ENCODE results near the gene USP49. TPM values are rescaled to one million over a fixed set of nuclear protein-coding genes. Genes with fewer than 3 reads are reported as not detected.
"Not testable (repeated sequence)": the region's sequence is repeated elsewhere in the genome, so short reads cannot be mapped to it uniquely, and the experiment has no call there.

Gene USP49
- total RNA-seq, 1 experiment from 2014 or later, result 10.7 TPM

DNA sequence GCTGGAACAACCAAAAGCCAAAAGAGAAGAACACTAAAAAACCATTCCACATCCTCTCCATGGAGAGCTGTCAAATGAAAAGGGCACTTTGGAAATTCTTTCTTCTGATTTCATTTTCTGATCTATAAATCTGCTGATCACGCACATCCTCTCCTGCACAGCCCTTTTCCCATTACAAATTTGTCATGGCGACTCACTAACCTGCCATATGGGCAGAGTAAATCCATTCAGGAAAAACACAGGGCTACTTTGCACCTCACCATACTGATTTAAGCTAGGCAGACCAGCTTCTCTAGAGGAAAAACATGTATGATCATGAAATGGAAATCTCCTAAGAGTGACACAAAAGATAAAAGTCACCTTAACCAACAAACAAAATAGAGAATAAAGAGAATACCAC lies 81.7 kb downstream of the USP49 start:
- H4K20me1 ChIP-seq (ENCODE audit: insufficient read depth, low read depth, low read length), result no peaks in the 10 kb centered on the region
- H3K4me3 ChIP-seq (ENCODE audit: low read length), result no peak overlapping the region
- H3K27me3 ChIP-seq (ENCODE audit: low read length), result no peaks in the 10 kb centered on the region
- no peak overlapping the region for H2AFZ ChIP-seq (ENCODE audit: low read length)
- no peak overlapping the region for H3K9ac ChIP-seq (ENCODE audit: low read length)
- H3K4me1 ChIP-seq (ENCODE audit: low read length), result peaks cover 23% of the 10 kb centered on the region
- no peak overlapping the region for H3K27ac ChIP-seq (ENCODE audit: low read length)
- no peaks in the 10 kb centered on the region for H3K36me3 ChIP-seq (ENCODE audit: insufficient read depth, low read length)
- H3K79me2 ChIP-seq (ENCODE audit: low read length), result no peaks in the 10 kb centered on the region
- no peak overlapping the region for H3K4me2 ChIP-seq (ENCODE audit: low read depth, low read length, poor library complexity, severe bottlenecking)
- no peak for DNase-seq
- H3K9me2 ChIP-seq (replicated peaks; ENCODE audit: insufficient read depth, low read length), result no peaks in the 10 kb centered on the region
- H3K9me3 ChIP-seq (ENCODE audit: low read length), result no peaks in the 10 kb centered on the region

DNA sequence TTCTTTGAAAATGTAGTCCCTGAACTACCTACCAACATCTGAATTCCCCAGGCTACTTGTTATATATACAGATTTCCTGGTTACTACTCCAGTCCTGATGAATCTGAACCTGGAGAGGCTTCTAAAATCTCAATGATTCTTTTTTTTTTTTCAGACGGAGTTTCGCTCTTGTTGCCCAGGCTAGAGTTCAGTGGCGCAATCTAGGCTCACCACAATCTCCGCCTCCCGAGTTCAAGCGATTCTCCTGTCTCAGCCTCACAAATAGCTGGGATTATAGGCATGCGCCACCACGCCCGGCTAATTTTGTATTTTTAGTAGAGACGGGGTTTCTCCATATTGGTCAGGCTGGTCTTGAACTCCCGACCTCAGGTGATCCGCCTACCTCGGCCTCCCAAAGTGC lies 83.2 kb downstream of the USP49 start:
- H3K79me2 ChIP-seq (ENCODE audit: low read length); DNase-seq; H3K27ac ChIP-seq (ENCODE audit: low read length); H3K9ac ChIP-seq (ENCODE audit: low read length); H3K4me3 ChIP-seq (ENCODE audit: low read length); H3K9me3 ChIP-seq (ENCODE audit: low read length); H2AFZ ChIP-seq (ENCODE audit: low read length); H3K9me2 ChIP-seq (replicated peaks; ENCODE audit: insufficient read depth, low read length); H4K20me1 ChIP-seq (ENCODE audit: insufficient read depth, low read depth, low read length); H3K4me2 ChIP-seq (ENCODE audit: low read depth, low read length, poor library complexity, severe bottlenecking); H3K27me3 ChIP-seq (ENCODE audit: low read length); H3K36me3 ChIP-seq (ENCODE audit: insufficient read depth, low read length): not testable (repeated sequence)
- peaks cover 22% of the 10 kb centered on the region for H3K4me1 ChIP-seq (ENCODE audit: low read length)

DNA sequence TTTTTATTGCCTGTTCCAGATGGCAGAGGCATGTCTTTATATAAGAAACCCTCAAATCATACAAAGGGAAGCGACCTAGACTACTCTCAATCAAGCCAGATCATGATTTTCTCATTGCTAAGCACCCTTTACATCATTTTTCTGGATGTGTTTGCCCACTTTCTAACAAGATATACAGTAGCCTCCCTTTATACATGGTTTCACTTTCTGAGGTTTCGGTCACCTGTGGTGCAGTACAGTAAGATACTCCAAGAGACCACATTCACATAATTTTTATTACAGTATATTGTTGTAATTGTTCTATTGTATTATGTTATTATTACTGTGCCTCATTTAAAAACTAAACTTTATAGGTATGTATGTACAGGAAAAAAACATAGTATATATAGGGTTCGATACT lies 84.1 kb downstream of the USP49 start:
- H3K36me3 ChIP-seq (ENCODE audit: insufficient read depth, low read length), result no peaks in the 10 kb centered on the region
- H3K9me3 ChIP-seq (ENCODE audit: low read length), result no peaks in the 10 kb centered on the region
- H3K27ac ChIP-seq (ENCODE audit: low read length), result no peak overlapping the region
- H3K9me2 ChIP-seq (replicated peaks; ENCODE audit: insufficient read depth, low read length), result no peaks in the 10 kb centered on the region
- H3K9ac ChIP-seq (ENCODE audit: low read length), result no peak overlapping the region
- no peak overlapping the region for H2AFZ ChIP-seq (ENCODE audit: low read length)
- no peak overlapping the region for H3K4me3 ChIP-seq (ENCODE audit: low read length)
- no peaks in the 10 kb centered on the region for H4K20me1 ChIP-seq (ENCODE audit: insufficient read depth, low read depth, low read length)
- H3K79me2 ChIP-seq (ENCODE audit: low read length), result no peaks in the 10 kb centered on the region
- H3K4me2 ChIP-seq (ENCODE audit: low read depth, low read length, poor library complexity, severe bottlenecking), result no peak overlapping the region
- DNase-seq, result no peak
- H3K27me3 ChIP-seq (ENCODE audit: low read length), result no peaks in the 10 kb centered on the region
- peaks cover 20% of the 10 kb centered on the region for H3K4me1 ChIP-seq (ENCODE audit: low read length)

DNA sequence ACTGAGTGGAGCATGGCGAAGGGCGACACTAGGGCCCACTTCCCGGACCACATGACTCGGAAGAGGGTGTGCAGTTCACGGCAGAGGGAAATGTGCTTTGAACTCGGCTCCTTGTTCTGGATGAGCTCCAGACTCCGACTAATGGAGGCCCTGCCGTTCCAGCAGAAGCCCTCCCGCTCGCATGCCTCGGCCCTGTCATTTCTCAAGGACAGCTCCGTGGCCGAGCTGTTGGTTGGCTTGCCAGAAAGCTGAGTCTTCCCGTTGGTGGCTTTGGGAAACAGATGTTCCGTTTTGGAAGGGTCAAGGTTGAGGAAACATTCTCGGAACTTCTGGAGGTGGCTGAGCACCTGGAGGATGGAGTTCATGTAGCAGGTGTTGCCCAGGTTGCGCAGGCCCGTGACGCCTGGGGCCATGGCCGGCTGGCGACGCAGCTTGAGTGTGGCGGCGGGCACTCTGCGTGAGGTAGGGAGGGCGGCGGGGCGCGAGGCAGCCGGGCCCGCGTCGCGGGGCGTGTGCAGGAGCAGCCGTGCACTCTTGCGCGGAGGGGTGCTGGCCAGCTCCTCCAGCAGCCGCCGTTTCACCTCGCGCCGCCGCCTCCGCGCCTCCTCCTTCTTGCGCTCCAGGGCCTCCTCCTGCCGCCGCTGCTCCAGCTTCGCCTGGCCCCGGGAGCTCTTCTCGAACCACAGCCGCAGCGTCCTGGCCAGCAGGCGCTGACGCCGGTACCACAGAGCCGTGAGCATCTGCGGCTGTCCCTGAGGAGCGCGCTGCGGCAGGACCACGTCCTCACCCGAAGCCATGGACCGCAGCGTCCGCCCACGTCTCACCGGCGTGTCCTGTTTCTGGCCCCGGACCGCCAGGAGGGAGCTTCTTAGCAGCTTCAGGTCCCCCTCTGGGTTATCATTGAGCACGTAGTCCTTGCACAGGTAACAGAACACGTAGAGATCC lies 89.1 kb downstream of the USP49 start:
- Histone ChIP-seq H3K9me3 (ENCODE audit: low read length) (no peaks in the 10 kb centered on the region), H2AFZ (ENCODE audit: low read length) (no peak overlapping the region), H3K9me2 (replicated peaks; ENCODE audit: insufficient read depth, low read length) (no peaks in the 10 kb centered on the region), H3K79me2 (ENCODE audit: low read length) (peaks cover 6% of the 10 kb centered on the region), H3K27me3 (ENCODE audit: low read length) (no peaks in the 10 kb centered on the region), H3K4me1 (ENCODE audit: low read length) (peaks cover 4% of the 10 kb centered on the region; the same call in 1 of the 2 replicates), H3K36me3 (ENCODE audit: insufficient read depth, low read length) (no peaks in the 10 kb centered on the region), H3K9ac (ENCODE audit: low read length) (no peak overlapping the region), H3K4me2 (ENCODE audit: low read depth, low read length, poor library complexity, severe bottlenecking) (no peak overlapping the region), H3K27ac (ENCODE audit: low read length) (no peak overlapping the region), H3K4me3 (ENCODE audit: low read length) (no peak overlapping the region), H4K20me1 (ENCODE audit: insufficient read depth, low read depth, low read length) (no peaks in the 10 kb centered on the region)
- DNase-seq, result no peak

DNA sequence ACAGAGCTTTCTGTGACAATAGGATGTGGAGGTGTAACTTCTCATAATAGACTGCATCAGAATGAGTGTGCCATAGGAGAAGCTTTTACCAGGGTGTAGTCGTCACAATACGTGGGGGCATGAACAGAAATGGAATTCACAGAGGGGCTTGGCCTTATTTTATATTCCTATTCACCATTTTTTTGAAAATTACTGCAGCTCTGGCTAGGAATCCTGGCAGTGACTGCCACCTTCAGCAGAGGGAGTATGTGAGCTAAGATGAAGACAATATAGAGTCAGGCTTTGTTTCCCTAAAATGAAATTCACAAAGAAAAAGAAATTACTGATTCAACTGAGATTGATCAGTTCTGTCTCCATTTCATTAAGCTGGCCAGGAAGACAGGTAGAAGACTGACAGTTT lies 93.8 kb downstream of the USP49 start:
- Histone ChIP-seq H3K4me2 (ENCODE audit: low read depth, low read length, poor library complexity, severe bottlenecking) (no peak overlapping the region), H3K9me3 (ENCODE audit: low read length) (no peaks in the 10 kb centered on the region), H2AFZ (ENCODE audit: low read length) (no peak overlapping the region), H3K27me3 (ENCODE audit: low read length) (no peaks in the 10 kb centered on the region), H3K36me3 (ENCODE audit: insufficient read depth, low read length) (no peaks in the 10 kb centered on the region), H3K79me2 (ENCODE audit: low read length) (peaks cover 17% of the 10 kb centered on the region), H4K20me1 (ENCODE audit: insufficient read depth, low read depth, low read length) (no peaks in the 10 kb centered on the region), H3K4me1 (ENCODE audit: low read length) (no peaks in the 10 kb centered on the region), H3K4me3 (ENCODE audit: low read length) (no peak overlapping the region), H3K9ac (ENCODE audit: low read length) (no peak overlapping the region), H3K9me2 (replicated peaks; ENCODE audit: insufficient read depth, low read length) (no peaks in the 10 kb centered on the region), H3K27ac (ENCODE audit: low read length) (no peak overlapping the region)
- peak; percentile 74 for DNase-seq

DNA sequence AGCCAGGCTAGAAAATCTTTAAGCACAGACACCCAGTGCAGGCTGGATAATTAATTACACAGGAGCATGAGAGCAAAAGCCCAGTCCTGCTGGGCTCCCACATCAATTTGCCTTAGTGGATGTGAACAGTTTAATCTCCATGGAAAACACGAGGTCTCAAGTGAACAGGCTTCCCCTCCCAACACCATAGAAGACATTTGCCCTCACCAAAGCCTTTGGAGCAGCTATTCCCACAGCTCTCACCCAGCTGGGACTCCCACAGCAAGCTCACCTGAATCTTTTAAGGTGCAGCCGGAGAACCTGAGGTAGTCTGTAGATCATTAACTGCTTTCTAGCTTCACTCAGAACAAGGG lies 95.6 kb downstream of the USP49 start:
- no peak overlapping the region for H2AFZ ChIP-seq (ENCODE audit: low read length)
- no peaks in the 10 kb centered on the region for H3K9me3 ChIP-seq (ENCODE audit: low read length)
- peaks cover 17% of the 10 kb centered on the region for H3K79me2 ChIP-seq (ENCODE audit: low read length)
- H3K9ac ChIP-seq (ENCODE audit: low read length), result no peak overlapping the region
- H4K20me1 ChIP-seq (ENCODE audit: insufficient read depth, low read depth, low read length), result no peaks in the 10 kb centered on the region
- no peaks in the 10 kb centered on the region for H3K36me3 ChIP-seq (ENCODE audit: insufficient read depth, low read length)
- H3K27me3 ChIP-seq (ENCODE audit: low read length), result no peaks in the 10 kb centered on the region
- H3K9me2 ChIP-seq (replicated peaks; ENCODE audit: insufficient read depth, low read length), result no peaks in the 10 kb centered on the region
- no peak overlapping the region for H3K4me2 ChIP-seq (ENCODE audit: low read depth, low read length, poor library complexity, severe bottlenecking)
- H3K4me1 ChIP-seq (ENCODE audit: low read length), result no peaks in the 10 kb centered on the region
- no peak for DNase-seq
- no peak overlapping the region for H3K27ac ChIP-seq (ENCODE audit: low read length)
- no peak overlapping the region for H3K4me3 ChIP-seq (ENCODE audit: low read length)

DNA sequence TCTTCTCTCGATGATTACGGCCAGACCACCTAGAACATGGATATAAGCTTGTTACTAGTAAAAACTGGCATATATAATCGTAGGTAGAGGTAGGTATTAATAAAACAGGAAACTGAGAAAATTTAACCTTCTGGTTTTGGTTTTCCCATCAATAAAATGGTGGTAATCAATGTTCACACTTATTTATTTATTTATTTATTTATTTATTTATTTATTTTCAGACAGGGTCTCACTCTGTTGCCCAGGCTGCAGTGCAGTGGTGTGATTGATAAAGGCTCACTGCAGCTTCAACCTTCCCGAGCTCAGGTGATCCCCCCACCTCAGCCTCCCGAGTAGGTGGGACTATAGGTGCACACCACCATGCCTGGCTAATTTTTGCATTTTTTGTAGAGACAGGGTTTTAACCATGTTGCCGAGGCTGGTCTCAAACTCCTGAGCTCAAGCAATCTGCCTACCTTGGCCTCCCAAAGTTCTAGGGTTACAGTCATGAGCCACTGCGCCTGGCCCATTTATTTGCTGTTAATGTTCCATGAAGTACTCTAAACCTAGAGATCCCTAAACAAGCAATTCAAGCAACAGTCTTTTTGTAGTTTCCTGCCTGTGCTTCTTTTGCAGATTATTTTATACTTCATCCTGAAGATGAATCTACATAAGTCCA lies 96.1 kb downstream of the USP49 start:
- Histone ChIP-seq H3K27ac (ENCODE audit: low read length) (no peak overlapping the region), H2AFZ (ENCODE audit: low read length) (no peak overlapping the region), H3K36me3 (ENCODE audit: insufficient read depth, low read length) (no peaks in the 10 kb centered on the region), H3K9me3 (ENCODE audit: low read length) (no peaks in the 10 kb centered on the region), H3K79me2 (ENCODE audit: low read length) (peaks cover 17% of the 10 kb centered on the region), H3K4me3 (ENCODE audit: low read length) (no peak overlapping the region), H3K9ac (ENCODE audit: low read length) (no peak overlapping the region), H3K4me2 (ENCODE audit: low read depth, low read length, poor library complexity, severe bottlenecking) (no peak overlapping the region), H3K4me1 (ENCODE audit: low read length) (no peaks in the 10 kb centered on the region), H3K9me2 (replicated peaks; ENCODE audit: insufficient read depth, low read length) (no peaks in the 10 kb centered on the region), H3K27me3 (ENCODE audit: low read length) (no peaks in the 10 kb centered on the region), H4K20me1 (ENCODE audit: insufficient read depth, low read depth, low read length) (no peaks in the 10 kb centered on the region)
- DNase-seq, result no peak

DNA sequence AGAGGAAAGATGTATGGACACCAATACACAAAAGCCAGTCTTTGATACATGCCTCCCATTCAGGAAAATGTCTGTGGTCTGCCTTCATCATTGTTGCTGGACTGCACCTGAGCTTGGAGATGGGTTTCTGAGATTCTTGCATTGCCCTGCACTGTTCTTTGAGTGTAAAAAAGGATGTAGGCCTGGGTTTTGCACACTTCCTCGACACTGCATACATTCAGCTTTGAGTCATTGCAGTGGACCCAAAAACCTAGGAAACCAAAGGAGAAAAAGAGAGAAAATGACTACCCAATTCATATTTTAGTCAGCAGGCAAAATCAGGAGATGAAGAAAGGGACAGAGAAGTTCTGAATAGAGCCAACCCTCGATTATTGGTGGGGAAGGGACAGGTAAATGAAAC lies 98.7 kb downstream of the USP49 start:
- Histone ChIP-seq H3K27ac (ENCODE audit: low read length) (no peak overlapping the region), H3K4me1 (ENCODE audit: low read length) (no peaks in the 10 kb centered on the region), H3K27me3 (ENCODE audit: low read length) (no peaks in the 10 kb centered on the region), H3K9me3 (ENCODE audit: low read length) (no peaks in the 10 kb centered on the region), H3K4me3 (ENCODE audit: low read length) (no peak overlapping the region), H2AFZ (ENCODE audit: low read length) (no peak overlapping the region), H3K9ac (ENCODE audit: low read length) (no peak overlapping the region), H3K36me3 (ENCODE audit: insufficient read depth, low read length) (no peaks in the 10 kb centered on the region; the same call in 1 of the 2 replicates), H3K9me2 (replicated peaks; ENCODE audit: insufficient read depth, low read length) (no peaks in the 10 kb centered on the region), H3K79me2 (ENCODE audit: low read length) (peaks cover 12% of the 10 kb centered on the region), H4K20me1 (ENCODE audit: insufficient read depth, low read depth, low read length) (no peaks in the 10 kb centered on the region), H3K4me2 (ENCODE audit: low read depth, low read length, poor library complexity, severe bottlenecking) (no peak overlapping the region)
- no peak for DNase-seq

Measured in Karpas-422 (cell line).